GM21737 (cell line): ENCODE results near the gene UBE2I.

ENCODE experiments used
- ATAC-seq: cut with Tn5 transposase; IDR thresholded peaks from one replicate; pipeline ENCODE4 v1.9.1; 2021; ENCODE audit warnings: mild to moderate bottlenecking, moderate library complexity; ENCODE audit not compliant: unreplicated experiment

The UBE2I gene

DNA sequence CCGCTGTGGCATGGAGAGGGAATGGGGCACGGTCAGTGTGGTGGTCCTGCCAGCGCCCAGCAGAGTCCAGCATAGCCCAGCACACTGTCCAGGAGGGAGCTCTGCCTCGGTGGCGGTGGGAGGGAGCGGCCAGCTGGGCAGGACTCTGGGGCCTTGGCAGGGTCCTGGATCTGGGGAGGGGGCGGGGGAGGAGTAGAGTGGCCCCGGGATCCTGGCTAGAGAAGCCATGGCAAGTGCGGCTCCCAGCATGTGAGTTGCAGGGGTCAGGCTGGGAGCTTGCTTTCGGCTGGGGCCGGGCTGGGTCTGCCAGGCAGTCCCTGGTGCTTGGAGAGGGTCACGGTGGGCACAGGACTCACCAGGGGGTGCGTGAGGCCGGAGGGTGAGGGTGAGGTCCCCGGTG, 46.2 kb downstream of the UBE2I start:
- no peak for ATAC-seq

DNA sequence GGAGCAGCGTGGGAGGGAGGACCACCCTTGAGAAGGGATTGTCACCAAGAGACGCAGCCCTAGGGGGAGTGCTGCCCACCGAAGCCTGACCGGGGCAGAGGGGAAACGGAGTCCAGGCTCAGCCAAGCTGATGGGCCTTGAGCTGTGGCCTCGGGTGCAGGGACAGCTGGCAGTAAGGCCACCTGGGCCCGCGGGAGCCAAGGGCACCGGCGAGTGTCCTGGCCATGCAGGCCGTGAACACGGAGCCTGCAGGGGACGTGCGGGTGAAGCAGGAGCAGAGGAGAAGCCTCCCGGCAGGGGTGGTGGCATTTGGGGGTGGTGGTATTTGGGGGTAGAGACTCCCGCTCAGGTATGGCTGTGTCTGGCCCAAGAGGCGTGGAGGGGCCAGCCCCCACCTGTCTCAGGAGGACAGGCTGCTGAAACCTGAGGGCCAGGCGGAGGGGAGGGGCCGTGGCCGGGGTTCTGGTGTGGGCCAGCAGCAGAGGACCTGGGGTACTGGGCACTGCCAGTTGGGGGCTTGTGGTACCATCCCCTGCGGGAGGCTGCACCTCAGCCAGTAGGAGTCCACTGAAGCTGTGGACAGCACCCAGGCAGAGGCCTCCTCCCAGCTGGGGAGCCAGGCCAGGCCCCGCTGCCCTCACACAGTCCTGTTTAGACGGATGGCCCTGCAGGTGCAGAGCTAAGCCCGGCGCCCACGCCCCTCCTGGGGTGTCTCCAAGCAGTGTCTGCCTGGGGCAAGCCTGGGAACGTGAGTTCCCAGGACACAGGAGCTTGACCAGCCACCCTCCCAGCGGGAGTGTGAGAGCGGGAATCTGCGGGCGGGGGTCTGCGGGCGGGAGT, 46.8 kb downstream of the UBE2I start:
- no peak for ATAC-seq

GRCh38 chr16:1357906-1358566, 48.6 kb downstream of the UBE2I start:
- ATAC-seq, result no peak

- no peak for ATAC-seq
Measured at GRCh38 chr16:1361685-1362360, 52.4 kb downstream of the UBE2I start.

DNA sequence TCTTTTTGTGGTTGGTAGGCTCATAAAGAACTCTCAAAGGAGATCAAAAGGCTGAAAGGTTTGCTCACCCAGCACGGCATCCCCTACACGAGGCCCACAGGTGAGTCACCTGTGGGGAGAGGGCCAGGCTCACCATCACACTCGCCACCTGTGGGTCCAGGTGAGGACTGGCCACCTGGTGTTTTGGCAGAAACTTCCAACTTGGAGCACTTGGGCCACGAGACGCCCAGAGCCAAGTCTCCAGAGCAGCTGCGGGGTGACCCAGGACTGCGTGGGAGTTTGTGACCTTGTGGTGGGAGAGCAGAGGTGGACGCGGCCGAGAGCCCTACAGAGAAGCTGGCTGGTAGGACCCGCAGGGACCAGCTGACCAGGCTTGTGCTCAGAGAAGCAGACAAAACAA, 53.4 kb downstream of the UBE2I start:
- ATAC-seq, result no peak

DNA sequence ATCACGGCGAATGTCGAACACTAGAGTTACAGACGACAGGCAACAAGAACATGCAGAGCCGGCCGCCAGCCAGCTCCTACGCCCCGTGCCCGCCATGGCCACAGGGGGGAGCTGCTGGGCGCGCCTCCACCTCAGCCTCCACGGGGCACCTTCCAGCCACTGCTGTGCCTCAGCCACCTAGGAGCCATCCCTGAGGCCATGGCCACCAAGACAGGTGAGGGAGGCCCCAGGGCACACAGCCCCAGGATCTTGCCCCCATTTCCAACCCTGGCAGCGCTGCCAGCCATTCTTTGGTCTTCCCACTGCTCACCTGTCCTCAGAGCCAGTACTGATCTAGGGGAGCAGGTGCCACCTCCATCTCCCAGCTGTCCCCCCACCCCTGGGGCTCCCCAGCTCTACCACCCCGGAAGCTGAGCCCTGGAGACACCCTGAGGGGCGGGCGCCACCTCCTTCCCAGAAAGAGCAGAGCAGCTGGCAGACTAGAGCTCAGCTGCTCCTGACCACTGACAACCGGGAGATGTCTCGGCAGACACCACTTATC, 54.1 kb downstream of the UBE2I start:
- peak; percentile 50 for ATAC-seq

- ATAC-seq, result no peak
Measured at GRCh38 chr16:1364510-1364909, 55.1 kb downstream of the UBE2I start.

DNA sequence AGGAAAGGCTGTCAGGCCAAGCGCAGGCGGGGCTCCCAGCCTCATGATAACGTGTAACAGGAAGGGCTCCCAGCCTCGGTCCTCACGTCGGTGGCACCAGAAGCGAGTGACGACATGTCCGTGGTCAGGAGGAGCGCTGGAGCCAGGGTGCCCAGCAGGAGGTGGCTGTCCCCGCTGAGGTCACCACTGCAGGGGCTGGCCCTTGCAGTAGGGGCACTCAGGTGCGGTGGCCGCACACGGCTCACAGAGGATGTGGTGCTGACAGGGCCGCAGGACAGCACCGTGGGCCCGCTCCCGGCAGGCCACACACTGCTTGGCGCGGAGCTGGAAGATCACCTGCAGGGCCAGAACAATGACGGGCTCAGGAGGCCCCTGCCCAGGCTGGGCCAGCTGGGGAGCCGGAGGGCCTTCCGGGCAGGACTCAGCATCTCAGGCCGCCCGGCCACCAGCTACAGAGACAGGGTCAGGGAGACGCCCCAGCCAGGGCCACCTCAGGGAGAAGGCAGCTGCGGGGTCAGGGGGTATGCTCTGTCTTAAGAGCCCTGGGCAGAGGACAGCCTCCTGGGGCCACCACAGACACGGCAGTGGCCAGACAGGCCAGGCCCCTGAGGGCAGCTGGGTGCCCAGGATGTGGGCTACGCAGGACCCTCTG, 56.8 kb downstream of the UBE2I start:
- ATAC-seq, result no peak

- ATAC-seq, result no peak
Measured at GRCh38 chr16:1366712-1367299, 57.4 kb downstream of the UBE2I start.

DNA sequence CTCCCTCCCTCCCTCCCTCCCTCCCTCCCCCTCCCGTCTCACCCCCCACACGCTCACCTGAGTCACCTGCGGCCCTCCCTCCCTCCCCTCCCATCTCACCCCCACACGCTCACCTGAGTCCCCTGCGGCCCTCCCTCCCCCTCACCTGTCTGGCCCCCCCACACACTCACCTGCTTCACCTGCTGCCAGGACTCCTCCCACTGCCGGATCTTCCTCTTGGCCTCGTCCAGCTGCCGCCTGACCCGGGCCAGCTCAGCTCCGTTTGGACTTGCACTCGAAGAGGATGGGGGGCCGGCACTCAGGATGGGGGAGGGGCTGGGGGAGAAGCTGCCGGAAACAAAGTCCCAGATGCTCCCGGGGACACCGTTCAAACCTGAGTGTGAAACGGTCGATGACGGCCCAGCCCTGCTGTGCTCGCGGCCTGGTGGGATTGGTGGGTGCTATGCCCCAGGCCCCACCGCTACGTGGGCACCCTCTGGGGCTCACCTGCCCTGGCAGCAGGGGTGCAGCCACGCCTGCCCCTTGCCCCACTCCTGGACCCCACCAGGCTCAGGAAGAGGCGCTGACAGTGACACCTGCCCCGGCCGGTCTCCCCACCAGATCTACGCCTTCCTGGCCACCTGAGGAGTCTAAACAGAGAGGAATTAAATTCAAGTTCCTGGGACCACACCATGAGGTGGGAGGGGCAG, 58.2 kb downstream of the UBE2I start:
- no peak for ATAC-seq

GRCh38 chr16:1371054-1371978, 61.9 kb downstream of the UBE2I start:
- no peak for ATAC-seq

DNA sequence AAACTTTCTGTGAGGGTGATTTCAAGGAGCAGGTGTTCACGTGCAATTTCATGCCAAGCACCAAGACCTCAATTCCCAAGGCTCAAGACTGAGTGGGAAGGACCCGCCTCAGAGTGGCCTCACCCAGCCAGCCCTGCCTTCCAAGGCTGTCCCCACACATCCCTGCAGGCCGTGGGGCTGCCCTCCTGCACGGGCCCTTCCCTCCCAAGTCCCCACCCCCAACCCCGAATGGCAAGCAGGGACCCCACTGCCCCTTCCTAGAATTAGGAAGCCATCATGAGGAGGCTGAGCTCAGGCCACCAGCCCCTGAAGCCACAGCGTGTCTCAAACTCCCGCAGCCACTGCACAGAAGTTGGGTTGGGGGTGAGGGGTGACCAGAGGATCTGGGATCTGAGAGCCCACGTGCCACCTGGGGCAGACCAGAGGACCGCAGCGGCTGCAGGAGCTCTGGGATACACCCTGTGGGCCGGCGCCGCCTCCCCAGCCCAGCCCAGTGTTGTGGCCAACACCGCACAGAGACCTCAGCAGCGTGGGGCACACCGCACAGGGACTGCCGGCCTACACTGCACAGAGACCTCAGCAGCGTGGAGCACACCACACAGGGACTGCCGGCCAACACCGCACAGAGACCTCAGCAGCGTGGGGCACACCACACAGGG, 63.0 kb downstream of the UBE2I start:
- ATAC-seq, result no peak

DNA sequence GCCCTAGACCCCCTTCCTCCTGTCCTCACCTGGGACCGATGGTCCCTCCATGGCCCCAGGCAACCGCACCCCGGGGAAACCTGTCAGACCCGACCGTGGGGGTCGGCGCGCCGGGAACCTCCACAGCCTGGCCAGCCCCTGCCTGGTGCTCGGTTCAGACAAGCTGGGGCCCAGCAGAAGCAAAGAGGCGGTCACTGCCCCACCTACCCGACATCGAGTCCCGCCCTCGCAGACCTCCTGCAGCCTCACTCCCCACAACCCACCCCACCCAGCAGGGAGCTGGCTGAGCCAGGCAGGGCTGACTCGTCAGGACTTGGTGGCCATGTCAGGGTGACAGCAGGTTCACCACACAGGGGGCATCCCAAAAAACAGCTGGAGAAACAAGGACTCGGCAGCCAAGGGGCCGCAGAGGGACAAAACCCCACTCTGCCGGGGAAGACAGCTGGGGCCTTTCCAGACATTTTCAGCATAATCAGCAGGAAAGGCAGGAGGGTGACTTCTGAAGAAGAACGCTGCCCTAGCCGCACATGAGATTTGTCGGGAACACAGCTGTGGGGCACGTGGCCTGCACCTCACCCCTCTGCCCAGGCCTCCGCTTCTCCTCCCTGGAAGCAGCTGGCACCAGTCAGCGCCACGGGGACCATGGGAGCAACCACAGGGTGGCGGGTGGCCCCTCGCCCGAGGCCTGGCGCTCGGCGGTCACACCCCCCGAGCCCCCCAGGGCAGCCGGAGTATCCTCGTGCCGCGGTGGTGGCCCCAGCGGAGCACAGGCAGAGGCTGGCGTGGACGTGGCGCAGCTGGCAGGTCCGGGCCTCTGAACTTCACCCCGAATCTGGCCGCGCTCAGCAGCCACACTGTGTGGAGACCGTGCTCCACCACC, 65.2 kb downstream of the UBE2I start:
- ATAC-seq, result no peak

DNA sequence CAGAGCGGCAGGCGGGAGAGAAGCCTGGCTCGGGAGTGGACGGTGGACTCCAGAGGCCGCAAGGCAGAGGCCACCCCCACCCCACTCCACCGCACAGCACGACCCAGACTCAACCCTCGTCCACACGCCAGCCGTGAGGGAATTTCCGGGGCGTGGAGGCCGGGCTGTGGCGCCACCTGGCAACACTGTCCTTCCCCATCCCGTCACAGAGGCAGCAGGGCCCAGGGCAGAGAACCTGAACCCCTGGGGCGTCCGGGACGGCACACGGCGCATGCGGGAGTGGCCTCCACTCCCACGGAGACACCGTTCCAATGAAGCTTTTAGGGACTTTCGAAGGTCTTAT, 65.8 kb downstream of the UBE2I start:
- no peak for ATAC-seq

- no peak for ATAC-seq
Measured at GRCh38 chr16:1375741-1376410, 66.4 kb downstream of the UBE2I start.
